ENCODE results near the gene OSBPL8. TPM values are rescaled to one million over a fixed set of nuclear protein-coding genes. Genes with fewer than 3 reads are reported as not detected.
A peak's percentile ranks its signal among the peaks of the same experiment; 100 is the strongest.

The OSBPL8 gene
- total and polyA plus RNA-seq, 7 donors, result 7.6 to 64.3 (median 44.8) TPM

- intact Hi-C loops (cut with DNase I), result no loop called here
- Histone ChIP-seq H3K4me3 (no peak overlapping the region), H3K4me1 (peaks cover 0 to 10% (median 7%) of the 10 kb centered on the region in 4 donors), H3K36me3 (no peaks in the 10 kb centered on the region), H3K27me3 (no peaks in the 10 kb centered on the region), H3K9me3 (no peaks in the 10 kb centered on the region), H3K27ac (no peak overlapping the region)
- DNase-seq, result no peak
- no peak for TF ChIP-seq CTCF (IDR thresholded peaks at IDR 0.05)
- TF ChIP-seq POLR2A (IDR thresholded peaks at IDR 0.05), result no peak
- no peak for TF ChIP-seq EP300 (IDR thresholded peaks at IDR 0.05)
- TF ChIP-seq POLR2AphosphoS5 (IDR thresholded peaks at IDR 0.05), result no peak
- WGBS, 2 donors, result 79 to 89% methylated on average over 2 of the region's 2 CpGs
Measured at GRCh38 chr12:76462668-76463224, 96.8 kb downstream of the OSBPL8 start.

- Histone ChIP-seq H3K27ac (no peak overlapping the region), H3K9me3 (no peaks in the 10 kb centered on the region), H3K36me3 (no peaks in the 10 kb centered on the region), H3K27me3 (no peaks in the 10 kb centered on the region), H3K4me1 (peaks cover 0 to 10% (median 7%) of the 10 kb centered on the region in 4 donors), H3K4me3 (no peak overlapping the region)
- no peak for DNase-seq
- TF ChIP-seq POLR2AphosphoS5 (IDR thresholded peaks at IDR 0.05) (no peak), CTCF (IDR thresholded peaks at IDR 0.05) (no peak), EP300 (IDR thresholded peaks at IDR 0.05) (no peak), POLR2A (IDR thresholded peaks at IDR 0.05) (no peak)
- intact Hi-C loops (cut with DNase I), result no loop called here
Measured at GRCh38 chr12:76460807-76461206, 98.8 kb downstream of the OSBPL8 start.

- Histone ChIP-seq H3K4me3 (no peak overlapping the region), H3K4me1 (peaks cover 0 to 8% (median 5%) of the 10 kb centered on the region in 4 donors), H3K36me3 (no peaks in the 10 kb centered on the region), H3K27ac (no peak overlapping the region), H3K27me3 (no peaks in the 10 kb centered on the region), H3K9me3 (no peaks in the 10 kb centered on the region)
- no peak for TF ChIP-seq EP300 (IDR thresholded peaks at IDR 0.05)
- TF ChIP-seq POLR2AphosphoS5 (IDR thresholded peaks at IDR 0.05), result no peak
- no peak for TF ChIP-seq CTCF (IDR thresholded peaks at IDR 0.05)
- TF ChIP-seq POLR2A (IDR thresholded peaks at IDR 0.05), result no peak
- intact Hi-C loops (cut with DNase I), result loop anchor here (5.0 kb wide), 1 partner anchor 36 kb away; no protein-coding TSS in a partner anchor
- WGBS, 2 donors, result 73 to 98% methylated on average over 5 of the region's 5 CpGs
- no peak for DNase-seq
Measured at GRCh38 chr12:76457818-76458217, 101.8 kb downstream of the OSBPL8 start.

GRCh38 chr12:76457010-76457409 is 102.6 kb downstream of the OSBPL8 start:
- WGBS, 2 donors, result 61 to 71% methylated on average over 7 of the region's 7 CpGs
- intact Hi-C loops (cut with DNase I), result loop anchor here (5.0 kb wide), 1 partner anchor 35 kb away; no protein-coding TSS in a partner anchor
- Histone ChIP-seq H3K4me3 (no peak overlapping the region), H3K36me3 (no peaks in the 10 kb centered on the region), H3K27ac (no peak overlapping the region), H3K9me3 (no peaks in the 10 kb centered on the region), H3K27me3 (no peaks in the 10 kb centered on the region), H3K4me1 (peaks cover 0 to 8% (median 3%) of the 10 kb centered on the region in 4 donors)
- no peak for DNase-seq
- TF ChIP-seq POLR2A (IDR thresholded peaks at IDR 0.05) (no peak), POLR2AphosphoS5 (IDR thresholded peaks at IDR 0.05) (no peak)

- 36 to 45% methylated on average over 2 of the region's 2 CpGs for WGBS, 2 donors
- H3K4me3 ChIP-seq, result no peak overlapping the region
- H3K27me3 ChIP-seq, result no peaks in the 10 kb centered on the region
- H3K9me3 ChIP-seq, result no peaks in the 10 kb centered on the region
- H3K27ac ChIP-seq, result no peak overlapping the region
- intact Hi-C loops (cut with DNase I), result loop anchor here (5.0 kb wide), 1 partner anchor 33 kb away; no protein-coding TSS in a partner anchor
- peaks cover 0 to 8% (median 3%) of the 10 kb centered on the region in 4 donors for H3K4me1 ChIP-seq
- DNase-seq, result no peak
- no peak for TF ChIP-seq POLR2A (IDR thresholded peaks at IDR 0.05)
- TF ChIP-seq POLR2AphosphoS5 (IDR thresholded peaks at IDR 0.05), result no peak
- peak in 3 of 4 experiments; percentile 28 to 46 (median 32) for TF ChIP-seq CTCF (IDR thresholded peaks at IDR 0.05)
- no peak for TF ChIP-seq EP300 (IDR thresholded peaks at IDR 0.05)
- H3K36me3 ChIP-seq, result no peaks in the 10 kb centered on the region
Measured at GRCh38 chr12:76455582-76456345, 103.8 kb downstream of the OSBPL8 start.

All from sigmoid colon (tissue), 7 donors.